ENCODE results near the gene DRAM2. TPM values are rescaled to one million over a fixed set of nuclear protein-coding genes. Genes with fewer than 3 reads are reported as not detected.

Gene DRAM2
- total RNA-seq, 4 donors from 2014 or later: 33.5 to 58.9 (median 37.4) TPM

GRCh38 chr1:111164151-111164550, 24.3 kb upstream of the DRAM2 start:
- Histone ChIP-seq H3K27me3 (no peaks in the 10 kb centered on the region), H3K4me3 (no peak overlapping the region), H3K9me3 (no peaks in the 10 kb centered on the region), H3K36me3 (peaks cover 0 to 63% of the 10 kb centered on the region in 2 donors), H3K4me1 (no peaks in the 10 kb centered on the region), H3K27ac (no peak overlapping the region)
- no peak for ATAC-seq
- TF ChIP-seq POLR2A (IDR thresholded peaks at IDR 0.05) (no peak), EP300 (IDR thresholded peaks at IDR 0.05) (no peak), POLR2AphosphoS5 (IDR thresholded peaks at IDR 0.05) (no peak)
- TF ChIP-seq, protein P1, sequence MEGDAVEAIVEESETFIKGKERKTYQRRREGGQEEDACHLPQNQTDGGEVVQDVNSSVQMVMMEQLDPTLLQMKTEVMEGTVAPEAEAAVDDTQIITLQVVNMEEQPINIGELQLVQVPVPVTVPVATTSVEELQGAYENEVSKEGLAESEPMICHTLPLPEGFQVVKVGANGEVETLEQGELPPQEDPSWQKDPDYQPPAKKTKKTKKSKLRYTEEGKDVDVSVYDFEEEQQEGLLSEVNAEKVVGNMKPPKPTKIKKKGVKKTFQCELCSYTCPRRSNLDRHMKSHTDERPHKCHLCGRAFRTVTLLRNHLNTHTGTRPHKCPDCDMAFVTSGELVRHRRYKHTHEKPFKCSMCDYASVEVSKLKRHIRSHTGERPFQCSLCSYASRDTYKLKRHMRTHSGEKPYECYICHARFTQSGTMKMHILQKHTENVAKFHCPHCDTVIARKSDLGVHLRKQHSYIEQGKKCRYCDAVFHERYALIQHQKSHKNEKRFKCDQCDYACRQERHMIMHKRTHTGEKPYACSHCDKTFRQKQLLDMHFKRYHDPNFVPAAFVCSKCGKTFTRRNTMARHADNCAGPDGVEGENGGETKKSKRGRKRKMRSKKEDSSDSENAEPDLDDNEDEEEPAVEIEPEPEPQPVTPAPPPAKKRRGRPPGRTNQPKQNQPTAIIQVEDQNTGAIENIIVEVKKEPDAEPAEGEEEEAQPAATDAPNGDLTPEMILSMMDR (IDR thresholded peaks at IDR 0.05): no peak
- WGBS, 2 donors (ENCODE audit: low coverage in 1 of 2): 84 to 88% methylated on average over 1 to 2 of the region's 2 CpGs

DNA sequence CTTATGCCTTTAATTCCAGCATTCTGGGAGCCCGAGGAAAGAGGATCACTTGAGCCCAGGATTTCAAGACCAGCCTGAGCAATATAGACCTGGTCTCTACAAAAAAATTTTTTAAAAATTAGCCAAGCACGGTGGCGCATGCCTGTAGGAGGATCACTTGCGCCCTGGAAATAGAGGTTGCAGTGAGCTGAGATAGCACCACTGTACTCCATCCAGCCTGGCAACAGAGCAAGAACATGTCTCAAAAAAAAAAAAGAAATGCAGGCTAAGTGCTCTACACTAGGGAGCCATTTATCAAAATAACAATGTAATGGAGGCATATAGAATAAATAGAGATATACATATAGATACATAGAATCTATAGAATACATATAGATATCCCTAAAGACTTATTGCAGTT, 23.5 kb upstream of the DRAM2 start:
- ATAC-seq: no peak
- Histone ChIP-seq H3K9me3 (no peaks in the 10 kb centered on the region), H3K4me3 (no peak overlapping the region), H3K27me3 (no peaks in the 10 kb centered on the region), H3K4me1 (no peaks in the 10 kb centered on the region), H3K36me3 (peaks cover 0 to 57% of the 10 kb centered on the region in 2 donors), H3K27ac (no peak overlapping the region)
- TF ChIP-seq, protein P1 (IDR thresholded peaks at IDR 0.05): no peak
- no peak for TF ChIP-seq POLR2AphosphoS5 (IDR thresholded peaks at IDR 0.05)
- no peak for TF ChIP-seq POLR2A (IDR thresholded peaks at IDR 0.05)
- TF ChIP-seq EP300 (IDR thresholded peaks at IDR 0.05): no peak
- 85 to 94% methylated on average over 4 of the region's 4 CpGs for WGBS, 2 donors (ENCODE audit: low coverage in 1 of 2)

DNA sequence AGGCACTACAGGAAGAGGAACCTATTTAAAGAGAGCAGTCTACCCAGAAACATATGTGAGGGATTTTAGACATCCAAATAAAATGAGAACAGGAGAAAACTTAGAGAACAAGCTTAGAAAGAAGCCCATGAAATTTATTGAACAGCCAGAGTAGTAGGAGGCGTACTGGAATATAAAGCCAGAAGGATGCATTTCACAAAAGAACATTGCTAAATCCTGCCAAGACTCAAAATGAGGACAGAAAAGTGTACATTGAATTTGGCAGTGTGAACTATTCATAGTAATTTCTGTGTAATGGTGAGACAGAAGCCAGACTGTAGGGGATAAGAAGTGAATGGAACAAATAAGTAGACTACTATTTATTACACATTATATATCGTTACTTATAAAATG, 22.6 kb upstream of the DRAM2 start:
- Histone ChIP-seq H3K36me3 (peaks cover 0 to 49% of the 10 kb centered on the region in 2 donors), H3K27me3 (no peaks in the 10 kb centered on the region), H3K4me1 (no peaks in the 10 kb centered on the region), H3K9me3 (no peaks in the 10 kb centered on the region), H3K4me3 (no peak overlapping the region), H3K27ac (no peak overlapping the region)
- 81 to 84% methylated on average over 2 of the region's 2 CpGs for whole genome bisulfite sequencing, 2 donors (ENCODE audit: low coverage in 1 of 2)
- TF ChIP-seq POLR2A (IDR thresholded peaks at IDR 0.05) (no peak), EP300 (IDR thresholded peaks at IDR 0.05) (no peak), POLR2AphosphoS5 (IDR thresholded peaks at IDR 0.05) (no peak)
- TF ChIP-seq, protein P1 (IDR thresholded peaks at IDR 0.05): no peak
- ATAC-seq: no peak

GRCh38 chr1:111161843-111162487, 22.1 kb upstream of the DRAM2 start:
- H3K4me3 ChIP-seq: no peak overlapping the region
- H3K4me1 ChIP-seq: no peaks in the 10 kb centered on the region
- H3K27ac ChIP-seq: no peak overlapping the region
- no peaks in the 10 kb centered on the region for H3K27me3 ChIP-seq
- ATAC-seq: no peak
- no peaks in the 10 kb centered on the region for H3K9me3 ChIP-seq
- no peak for TF ChIP-seq POLR2A (IDR thresholded peaks at IDR 0.05)
- TF ChIP-seq, protein P1 (IDR thresholded peaks at IDR 0.05): no peak
- no peak for TF ChIP-seq EP300 (IDR thresholded peaks at IDR 0.05)
- TF ChIP-seq POLR2AphosphoS5 (IDR thresholded peaks at IDR 0.05): no peak
- WGBS, 2 donors (ENCODE audit: low coverage in 1 of 2): 31 to 67% methylated on average over 1 of the region's 1 CpG
- H3K36me3 ChIP-seq: peaks cover 0 to 49% of the 10 kb centered on the region in 2 donors

DNA sequence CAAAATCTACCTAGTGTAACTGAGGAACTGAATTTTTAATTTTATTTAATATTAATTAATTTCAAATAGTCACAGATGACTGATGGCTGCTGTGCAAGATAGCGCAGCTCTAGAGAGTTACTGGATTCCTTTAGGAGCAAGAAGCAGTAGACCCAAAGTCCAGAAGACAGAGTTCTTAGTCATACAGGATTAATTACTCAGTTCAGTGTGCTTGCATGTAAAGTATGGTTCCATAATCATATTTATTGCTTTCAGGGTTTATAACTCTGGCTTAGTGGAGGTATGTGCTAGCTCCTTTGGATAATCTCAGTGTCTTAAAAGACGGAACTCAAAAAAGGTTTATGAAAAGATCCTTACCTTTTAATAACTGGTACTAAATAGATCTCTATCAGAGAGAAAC, 17.5 kb upstream of the DRAM2 start:
- TF ChIP-seq POLR2AphosphoS5 (IDR thresholded peaks at IDR 0.05) (no peak), POLR2A (IDR thresholded peaks at IDR 0.05) (no peak), EP300 (IDR thresholded peaks at IDR 0.05) (no peak)
- TF ChIP-seq, protein P1 (IDR thresholded peaks at IDR 0.05): no peak
- Histone ChIP-seq H3K9me3 (no peaks in the 10 kb centered on the region), H3K4me1 (no peaks in the 10 kb centered on the region), H3K36me3 (peaks cover 0 to 61% of the 10 kb centered on the region in 2 donors), H3K4me3 (no peak overlapping the region), H3K27ac (no peak overlapping the region), H3K27me3 (no peaks in the 10 kb centered on the region)
- 86 to 98% methylated on average over 2 of the region's 2 CpGs for WGBS, 2 donors (ENCODE audit: low coverage in 1 of 2)
- ATAC-seq: no peak

Data from gastroesophageal sphincter (tissue), 4 donors.